ENCODE results near the gene GPC3.

Gene GPC3

DNA sequence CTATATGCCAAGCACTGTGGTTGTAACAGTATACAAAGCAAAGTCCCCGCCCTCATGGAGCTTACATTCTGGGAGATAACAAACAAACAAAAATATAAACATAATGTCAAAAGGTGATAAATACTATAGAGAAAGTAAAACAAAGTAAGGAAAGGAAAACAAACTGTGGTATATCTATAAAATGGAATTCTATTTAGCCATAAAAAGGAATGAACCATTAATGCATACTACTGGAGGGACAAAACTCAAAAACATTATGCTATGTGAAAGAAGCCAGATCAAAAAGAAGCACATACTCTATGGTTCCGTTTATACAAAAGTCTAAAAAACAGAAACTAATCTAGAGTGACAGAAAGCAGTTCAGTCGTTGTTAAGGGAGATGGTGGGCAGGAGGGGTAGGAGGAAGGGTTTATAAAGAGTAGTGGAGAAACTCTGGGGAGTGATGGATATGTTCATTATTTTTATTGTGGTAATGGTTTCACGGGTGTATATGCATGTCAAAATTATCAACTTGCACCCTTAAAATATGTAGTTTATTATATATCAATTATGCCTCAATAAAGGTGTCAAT, 31.5 kb downstream of the GPC3 start:
- no peak for DNase-seq (ENCODE audit: extremely low read depth, low read depth)
- TF ChIP-seq, protein P1, sequence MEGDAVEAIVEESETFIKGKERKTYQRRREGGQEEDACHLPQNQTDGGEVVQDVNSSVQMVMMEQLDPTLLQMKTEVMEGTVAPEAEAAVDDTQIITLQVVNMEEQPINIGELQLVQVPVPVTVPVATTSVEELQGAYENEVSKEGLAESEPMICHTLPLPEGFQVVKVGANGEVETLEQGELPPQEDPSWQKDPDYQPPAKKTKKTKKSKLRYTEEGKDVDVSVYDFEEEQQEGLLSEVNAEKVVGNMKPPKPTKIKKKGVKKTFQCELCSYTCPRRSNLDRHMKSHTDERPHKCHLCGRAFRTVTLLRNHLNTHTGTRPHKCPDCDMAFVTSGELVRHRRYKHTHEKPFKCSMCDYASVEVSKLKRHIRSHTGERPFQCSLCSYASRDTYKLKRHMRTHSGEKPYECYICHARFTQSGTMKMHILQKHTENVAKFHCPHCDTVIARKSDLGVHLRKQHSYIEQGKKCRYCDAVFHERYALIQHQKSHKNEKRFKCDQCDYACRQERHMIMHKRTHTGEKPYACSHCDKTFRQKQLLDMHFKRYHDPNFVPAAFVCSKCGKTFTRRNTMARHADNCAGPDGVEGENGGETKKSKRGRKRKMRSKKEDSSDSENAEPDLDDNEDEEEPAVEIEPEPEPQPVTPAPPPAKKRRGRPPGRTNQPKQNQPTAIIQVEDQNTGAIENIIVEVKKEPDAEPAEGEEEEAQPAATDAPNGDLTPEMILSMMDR (IDR thresholded peaks at IDR 0.05; ENCODE audit: low read depth, low read length): no peak

GRCh38 chrX:133953078-133953477, 32.3 kb downstream of the GPC3 start:
- no peak for DNase-seq (ENCODE audit: extremely low read depth, low read depth)
- TF ChIP-seq, protein P1 (IDR thresholded peaks at IDR 0.05; ENCODE audit: low read depth, low read length): no peak

GRCh38 chrX:133951098-133951497, 34.3 kb downstream of the GPC3 start:
- TF ChIP-seq, protein P1 (IDR thresholded peaks at IDR 0.05; ENCODE audit: low read depth, low read length): no peak
- no peak for DNase-seq (ENCODE audit: extremely low read depth, low read depth)

DNA sequence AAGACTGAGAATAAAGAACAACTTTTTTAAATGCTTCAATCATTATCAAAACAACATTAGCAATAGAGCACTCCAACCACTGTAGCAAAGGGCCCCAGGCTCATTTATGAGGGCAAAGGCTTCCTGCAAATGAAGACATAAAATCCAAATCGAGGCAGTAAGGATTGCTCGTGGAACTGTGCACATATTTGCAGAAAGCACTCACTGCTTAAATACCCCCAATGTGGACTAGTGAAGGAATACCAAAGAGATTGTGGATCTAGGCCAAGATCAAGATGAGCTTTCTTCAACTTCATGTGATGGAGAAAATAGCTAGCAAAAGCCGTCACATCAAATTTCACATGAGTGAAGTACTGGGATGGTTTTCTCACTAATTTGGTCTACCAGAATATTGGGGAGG, 35.2 kb downstream of the GPC3 start:
- no peak for DNase-seq (ENCODE audit: extremely low read depth, low read depth)
- TF ChIP-seq, protein P1 (IDR thresholded peaks at IDR 0.05; ENCODE audit: low read depth, low read length): no peak

DNA sequence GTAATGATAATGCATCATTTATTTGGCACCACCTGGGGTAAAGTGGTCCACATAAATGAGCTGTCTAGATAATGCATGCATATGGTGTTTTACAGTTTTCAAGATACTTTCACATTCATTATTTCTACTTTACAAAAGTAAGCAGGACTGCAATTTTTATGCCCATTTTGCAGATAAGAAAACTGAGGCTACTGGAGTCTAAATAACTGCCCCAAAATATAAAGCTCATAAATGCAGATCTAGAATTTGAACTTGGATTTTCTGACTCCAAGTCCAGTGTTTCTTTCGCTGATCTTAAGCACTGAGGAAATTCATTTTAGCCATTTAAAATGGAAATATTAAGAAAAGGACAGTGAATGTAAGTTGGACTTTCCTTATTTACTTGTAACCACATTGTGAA, 36.5 kb downstream of the GPC3 start:
- TF ChIP-seq, protein P1 (IDR thresholded peaks at IDR 0.05; ENCODE audit: low read depth, low read length): no peak

GRCh38 chrX:133947996-133948395, 37.4 kb downstream of the GPC3 start:
- DNase-seq (ENCODE audit: extremely low read depth, low read depth): no peak
- TF ChIP-seq, protein P1 (IDR thresholded peaks at IDR 0.05; ENCODE audit: low read depth, low read length): no peak

More for the DNA sequence above, 36.5 kb downstream of the GPC3 start:
- DNase-seq (ENCODE audit: extremely low read depth, low read depth): no peak

GRCh38 chrX:133947022-133947421, 38.4 kb downstream of the GPC3 start:
- TF ChIP-seq, protein P1 (IDR thresholded peaks at IDR 0.05; ENCODE audit: low read depth, low read length): no peak
- no peak for DNase-seq (ENCODE audit: extremely low read depth, low read depth)

All from AG09319 (cell line).